ENCODE data around the gene CDC42BPA. TPM values are rescaled to one million over a fixed set of nuclear protein-coding genes. Genes with fewer than 3 reads are reported as not detected.
A peak's percentile ranks its signal among the peaks of the same experiment; 100 is the strongest.

The CDC42BPA gene
- total RNA-seq, 2 donors from 2014 or later, result 1.2 to 2.5 TPM

DNA sequence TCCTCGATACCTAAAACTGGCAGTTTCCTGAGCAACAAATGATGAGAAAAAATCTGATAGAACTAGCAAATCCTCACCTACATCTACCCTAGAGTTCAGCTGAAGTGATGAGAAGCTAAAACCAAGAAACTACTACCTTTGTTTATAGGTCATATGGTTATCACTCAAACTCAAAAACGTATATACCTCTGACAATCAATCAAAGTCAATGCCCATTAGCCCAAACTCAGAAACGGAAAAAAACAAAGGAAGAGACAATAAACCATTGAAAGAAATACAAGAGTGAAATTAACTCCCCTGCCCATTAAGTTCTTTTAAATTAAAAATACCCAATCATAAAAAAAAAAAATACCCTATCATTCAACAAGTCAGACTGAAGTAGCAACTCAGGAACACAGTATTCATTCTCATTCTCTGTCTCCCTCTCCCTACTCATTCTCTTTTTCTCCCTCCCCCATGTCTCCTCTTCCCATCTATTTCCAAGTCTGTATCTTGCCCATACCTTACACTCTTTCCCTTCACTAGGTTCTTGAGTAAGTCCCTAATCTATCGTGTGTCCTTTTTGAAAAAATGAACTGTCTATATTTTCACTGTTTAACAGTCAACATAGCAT is 6.8 kb downstream of the CDC42BPA start:
- Mint-ChIP-seq H3K36me3 (ENCODE audit: low read depth) (peaks cover 5% of the 10 kb centered on the region), H3K27ac (no peak overlapping the region), H3K4me3 (no peak overlapping the region), H3K4me1 (no peaks in the 10 kb centered on the region), H3K27me3 (peaks cover 51% of the 10 kb centered on the region)
- no peak for ATAC-seq
- no peak for DNase-seq
- no peaks in the 10 kb centered on the region for H3K9me3 ChIP-seq (ENCODE audit: control insufficient read depth, low read length, poor library complexity, severe bottlenecking)

DNA sequence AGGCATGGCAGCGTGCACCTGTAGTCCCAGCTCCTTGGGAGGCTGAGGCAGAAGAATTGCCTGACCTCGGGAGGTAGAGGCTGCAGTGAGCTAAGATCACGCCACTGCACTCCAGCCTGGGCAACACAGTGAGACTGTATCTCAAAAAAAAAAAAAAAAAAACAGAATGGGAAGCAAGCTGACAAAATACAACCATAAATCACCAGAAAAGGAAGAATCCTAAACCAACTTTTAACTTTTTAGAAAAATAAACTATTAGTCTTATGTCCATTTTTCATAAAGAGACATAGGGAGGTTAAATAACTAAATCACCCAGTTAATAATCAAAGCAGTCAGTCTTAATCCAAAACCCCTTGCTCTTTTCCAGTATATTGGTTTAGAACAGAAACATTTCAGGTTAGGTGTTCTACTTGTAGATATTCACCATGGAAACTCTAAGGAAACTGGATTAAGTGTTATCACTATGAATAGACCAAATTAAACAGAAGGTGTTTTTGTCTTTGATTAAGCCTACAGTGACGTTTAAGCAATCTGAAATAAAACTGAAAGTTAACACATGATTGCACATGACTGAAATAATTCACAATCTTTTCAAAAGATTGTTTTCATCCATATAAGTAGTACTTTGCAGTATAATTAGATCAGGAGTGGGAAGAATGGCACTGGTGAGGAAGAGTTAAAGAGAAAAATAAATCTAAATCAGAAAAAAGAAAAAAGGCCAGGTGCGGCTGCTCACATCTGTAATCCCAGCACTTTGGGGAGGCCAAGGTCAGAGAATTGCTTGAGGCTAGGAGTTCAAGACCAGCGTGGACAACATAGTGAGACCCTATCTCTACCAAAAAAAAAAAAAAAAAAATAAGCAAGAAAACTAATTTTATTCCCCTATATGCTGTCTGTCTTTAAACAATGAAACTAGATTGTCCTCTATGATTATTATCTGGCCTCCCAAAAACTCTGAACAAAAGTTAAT is 9.6 kb downstream of the CDC42BPA start:
- H3K36me3 Mint-ChIP-seq (ENCODE audit: low read depth), result peaks cover 3% of the 10 kb centered on the region
- ATAC-seq, result no peak

DNA sequence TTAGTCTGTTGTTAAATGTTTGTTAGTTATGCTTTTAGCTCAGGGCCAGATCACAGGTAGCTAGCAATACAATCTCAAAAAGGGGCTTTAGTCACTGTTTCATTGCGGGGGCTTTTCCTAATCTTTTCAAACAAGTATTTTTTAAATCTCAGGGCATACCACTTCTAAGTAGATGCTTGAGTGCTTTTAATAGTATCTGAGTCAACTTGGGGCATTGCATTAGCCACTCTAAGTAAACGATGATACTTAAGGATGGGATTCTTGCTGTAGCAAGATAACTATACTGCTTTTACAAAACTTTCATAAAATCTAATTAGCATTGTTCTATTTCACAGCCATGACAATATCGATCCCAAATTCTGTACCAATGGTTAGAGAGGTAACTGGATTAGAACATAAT is 11.6 kb downstream of the CDC42BPA start:
- Mint-ChIP-seq H3K27ac (no peak overlapping the region), H3K36me3 (ENCODE audit: low read depth) (peaks cover 2% of the 10 kb centered on the region), H3K4me3 (no peak overlapping the region), H3K27me3 (peaks cover 51% of the 10 kb centered on the region), H3K4me1 (peaks cover 2% of the 10 kb centered on the region)
- H3K9me3 ChIP-seq (ENCODE audit: control insufficient read depth, low read length, poor library complexity, severe bottlenecking), result no peaks in the 10 kb centered on the region
- DNase-seq (no peak), ATAC-seq (no peak)

More for the DNA sequence above, 9.6 kb downstream of the CDC42BPA start:
- Mint-ChIP-seq H3K27me3 (peaks cover 42% of the 10 kb centered on the region), H3K27ac (no peak overlapping the region), H3K4me3 (no peak overlapping the region), H3K4me1 (peaks cover 2% of the 10 kb centered on the region)
- DNase-seq, result no peak
- no peaks in the 10 kb centered on the region for H3K9me3 ChIP-seq (ENCODE audit: control insufficient read depth, low read length, poor library complexity, severe bottlenecking)

DNA sequence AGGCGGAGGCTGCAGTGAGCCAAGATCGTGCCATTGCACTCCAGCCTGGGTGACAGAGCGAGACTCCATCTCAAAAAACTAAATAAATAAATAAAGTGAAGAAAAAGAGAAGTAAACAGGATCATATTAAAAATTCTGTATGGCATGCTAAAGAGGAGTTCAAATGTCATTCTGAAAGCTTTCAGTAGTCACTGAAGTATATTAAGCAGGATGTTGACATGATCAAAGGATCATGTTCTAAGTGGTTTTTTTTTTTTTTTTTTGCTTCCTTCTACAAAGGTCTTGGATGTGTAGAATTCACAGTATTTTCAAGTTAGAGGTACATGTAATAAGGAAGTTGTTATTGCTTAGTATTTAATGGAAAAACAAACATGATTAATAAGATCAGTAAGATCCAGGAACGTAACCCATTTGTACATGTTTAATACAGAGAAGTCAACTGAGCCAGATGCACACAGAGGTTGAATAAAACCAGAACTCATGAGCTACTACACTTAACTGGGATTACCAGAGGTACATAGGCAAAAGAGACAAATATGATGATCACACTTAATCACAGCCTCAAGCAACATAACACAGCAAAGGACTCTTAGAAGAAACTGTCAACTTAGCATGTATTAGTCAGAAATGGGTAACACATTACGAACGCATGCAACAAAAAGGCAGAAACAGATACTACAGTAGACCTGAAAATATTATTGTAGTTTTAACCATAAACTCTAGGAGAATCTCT is 12.2 kb downstream of the CDC42BPA start:
- Mint-ChIP-seq H3K4me3 (no peak overlapping the region), H3K36me3 (ENCODE audit: low read depth) (no peaks in the 10 kb centered on the region), H3K27me3 (peaks cover 51% of the 10 kb centered on the region), H3K27ac (peak overlapping the region; percentile 19), H3K4me1 (peaks cover 2% of the 10 kb centered on the region)
- DNase-seq (no peak), ATAC-seq (no peak)
- H3K9me3 ChIP-seq (ENCODE audit: control insufficient read depth, low read length, poor library complexity, severe bottlenecking), result no peaks in the 10 kb centered on the region

DNA sequence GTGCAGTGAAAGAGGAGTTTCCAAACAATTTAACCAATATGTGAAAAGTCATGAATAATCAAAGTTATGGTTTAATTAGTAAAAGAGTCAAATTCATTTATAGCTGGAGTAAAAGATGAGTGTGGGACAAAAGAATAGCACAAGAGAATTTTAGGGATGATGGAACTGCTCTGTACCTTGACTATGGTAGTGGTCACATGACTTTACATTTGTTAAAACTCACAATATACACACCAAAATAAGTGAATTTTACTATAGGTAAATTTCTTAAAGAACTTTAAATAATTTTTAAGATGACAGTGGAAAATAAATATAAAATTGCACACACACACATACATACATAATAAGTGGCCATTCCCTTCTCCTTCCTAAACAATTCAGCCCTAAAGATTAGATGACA is 13.6 kb downstream of the CDC42BPA start:
- Mint-ChIP-seq H3K27me3 (peaks cover 46% of the 10 kb centered on the region), H3K36me3 (ENCODE audit: low read depth) (no peaks in the 10 kb centered on the region), H3K4me3 (no peak overlapping the region), H3K4me1 (peaks cover 2% of the 10 kb centered on the region), H3K27ac (no peak overlapping the region)
- H3K9me3 ChIP-seq (ENCODE audit: control insufficient read depth, low read length, poor library complexity, severe bottlenecking), result no peaks in the 10 kb centered on the region
- ATAC-seq (no peak), DNase-seq (no peak)

DNA sequence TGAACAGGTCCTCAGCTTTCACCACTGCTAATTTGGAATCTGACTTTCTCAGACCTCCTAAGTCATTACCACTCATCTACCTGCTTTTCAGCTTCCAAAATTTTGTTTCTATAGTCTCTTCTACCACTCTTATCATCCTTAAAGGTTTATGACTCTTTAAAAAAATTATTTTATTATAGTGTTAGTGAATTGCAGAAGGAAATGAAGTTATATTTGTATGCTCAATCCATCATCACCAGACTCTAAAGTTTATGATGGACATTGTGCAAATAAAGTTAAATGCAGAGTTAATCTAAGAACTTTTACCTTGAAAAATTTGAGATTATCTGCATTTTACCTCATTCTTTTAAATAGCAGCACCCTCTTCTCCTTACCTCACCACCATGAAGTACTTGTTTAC is 14.6 kb downstream of the CDC42BPA start:
- Mint-ChIP-seq H3K27ac (no peak overlapping the region), H3K36me3 (ENCODE audit: low read depth) (no peaks in the 10 kb centered on the region), H3K27me3 (peaks cover 41% of the 10 kb centered on the region), H3K4me3 (no peak overlapping the region), H3K4me1 (peaks cover 2% of the 10 kb centered on the region)
- no peaks in the 10 kb centered on the region for H3K9me3 ChIP-seq (ENCODE audit: control insufficient read depth, low read length, poor library complexity, severe bottlenecking)
- ATAC-seq (no peak), DNase-seq (no peak)

DNA sequence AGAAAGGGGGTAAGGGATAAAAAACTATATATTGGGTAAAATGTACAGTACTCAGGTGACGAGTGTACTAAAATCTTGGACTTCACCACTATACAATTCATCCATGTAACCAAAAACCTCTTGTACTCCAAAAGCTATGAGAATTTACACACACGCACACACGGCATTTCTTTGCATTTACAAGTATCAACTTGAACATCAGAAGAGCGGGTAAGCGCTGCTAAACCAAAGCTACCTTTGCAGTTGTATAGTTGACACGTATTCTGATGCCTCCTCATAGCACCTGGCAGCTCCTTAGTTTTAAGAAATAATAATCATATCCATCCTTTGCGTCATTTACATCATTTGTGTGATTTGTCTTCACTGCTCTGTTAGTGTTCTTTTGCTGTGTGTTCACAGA is 17.6 kb downstream of the CDC42BPA start:
- Mint-ChIP-seq H3K27me3 (peaks cover 32% of the 10 kb centered on the region), H3K27ac (no peak overlapping the region), H3K4me3 (no peak overlapping the region), H3K36me3 (ENCODE audit: low read depth) (no peaks in the 10 kb centered on the region), H3K4me1 (no peaks in the 10 kb centered on the region)
- H3K9me3 ChIP-seq (ENCODE audit: control insufficient read depth, low read length, poor library complexity, severe bottlenecking), result no peaks in the 10 kb centered on the region
- DNase-seq (no peak), ATAC-seq (no peak)

DNA sequence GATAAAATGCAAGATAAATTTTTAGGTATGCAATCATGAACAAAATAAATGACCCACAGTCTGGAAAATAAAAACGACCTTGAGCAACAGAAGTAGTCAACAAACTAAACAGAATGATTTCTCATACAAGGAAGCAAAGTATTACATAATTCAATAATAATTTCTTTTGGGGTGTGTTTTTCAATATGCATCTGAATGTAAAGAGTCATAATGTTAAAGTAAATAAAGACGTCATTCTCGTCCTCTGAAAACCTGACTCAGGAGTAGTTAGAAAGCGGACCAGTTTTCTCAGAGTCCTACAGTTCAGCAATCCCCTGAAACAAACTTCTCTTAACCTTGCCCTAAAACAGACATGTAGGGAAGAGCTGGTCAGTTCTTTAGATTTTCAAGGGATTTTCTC is 18.6 kb downstream of the CDC42BPA start:
- ATAC-seq, result no peak
- no peak for DNase-seq
- H3K27ac Mint-ChIP-seq, result no peak overlapping the region
- H3K4me3 Mint-ChIP-seq, result no peak overlapping the region
- peaks cover 36% of the 10 kb centered on the region for H3K27me3 Mint-ChIP-seq
- no peaks in the 10 kb centered on the region for H3K9me3 ChIP-seq (ENCODE audit: control insufficient read depth, low read length, poor library complexity, severe bottlenecking)
- no peaks in the 10 kb centered on the region for H3K36me3 Mint-ChIP-seq (ENCODE audit: low read depth)
- H3K4me1 Mint-ChIP-seq, result no peaks in the 10 kb centered on the region

DNA sequence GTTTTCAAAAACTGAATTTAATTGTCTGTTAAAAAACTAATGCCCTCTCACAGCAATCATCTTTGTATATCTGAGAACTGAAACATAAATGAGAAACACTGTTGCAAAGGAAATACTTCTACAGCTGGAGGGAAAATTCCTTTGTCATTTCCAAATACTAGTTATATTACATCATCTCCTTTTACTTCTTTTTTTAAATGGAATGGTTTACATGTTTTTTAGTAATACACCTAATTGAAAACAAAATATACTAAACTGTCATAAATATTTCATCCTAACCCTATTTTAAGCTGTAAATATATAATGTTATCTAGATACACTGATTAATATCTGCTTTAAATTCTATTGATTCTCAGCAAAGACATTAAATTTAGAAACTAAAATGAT is 19.1 kb downstream of the CDC42BPA start:
- Mint-ChIP-seq H3K27me3 (peaks cover 36% of the 10 kb centered on the region), H3K27ac (no peak overlapping the region), H3K4me3 (no peak overlapping the region), H3K36me3 (ENCODE audit: low read depth) (no peaks in the 10 kb centered on the region), H3K4me1 (no peaks in the 10 kb centered on the region)
- H3K9me3 ChIP-seq (ENCODE audit: control insufficient read depth, low read length, poor library complexity, severe bottlenecking), result no peaks in the 10 kb centered on the region
- DNase-seq, result no peak
- ATAC-seq, result no peak

DNA sequence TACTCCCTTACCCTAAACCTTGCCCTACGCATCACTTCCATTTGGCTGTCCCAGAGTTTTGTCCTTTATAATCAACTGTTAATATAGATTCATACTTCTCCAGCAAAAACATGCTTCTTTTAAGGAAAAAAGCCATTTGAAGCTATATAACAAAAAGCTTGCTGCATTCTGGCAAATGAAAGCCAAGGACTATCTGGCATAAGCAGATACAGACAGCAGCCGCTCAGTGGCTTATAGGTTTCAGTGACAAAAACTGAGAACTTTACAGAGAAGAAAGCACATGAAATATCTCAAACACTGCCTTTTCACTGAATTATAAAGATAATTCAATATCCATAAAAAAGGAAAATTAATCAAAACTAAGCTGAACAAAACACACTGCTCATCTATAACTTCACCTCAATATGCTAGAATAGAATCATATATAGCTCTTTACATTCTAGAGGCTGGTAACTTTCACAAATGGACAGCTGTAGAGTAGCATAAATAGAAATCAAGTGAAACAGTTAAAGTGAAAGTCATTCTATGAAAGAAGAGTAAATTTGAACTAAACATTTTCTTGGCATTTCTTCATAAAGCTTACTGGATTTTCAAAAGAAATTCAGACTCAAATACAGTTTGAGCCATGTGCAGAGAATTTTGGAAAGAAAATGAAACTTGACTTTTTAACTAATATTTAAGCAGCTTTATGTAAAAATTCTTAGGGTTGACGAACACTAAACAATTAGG is 19.6 kb downstream of the CDC42BPA start:
- Mint-ChIP-seq H3K4me1 (no peaks in the 10 kb centered on the region), H3K27ac (no peak overlapping the region), H3K27me3 (peaks cover 36% of the 10 kb centered on the region), H3K36me3 (ENCODE audit: low read depth) (no peaks in the 10 kb centered on the region), H3K4me3 (no peak overlapping the region)
- DNase-seq (no peak), ATAC-seq (no peak)
- H3K9me3 ChIP-seq (ENCODE audit: control insufficient read depth, low read length, poor library complexity, severe bottlenecking), result no peaks in the 10 kb centered on the region

DNA sequence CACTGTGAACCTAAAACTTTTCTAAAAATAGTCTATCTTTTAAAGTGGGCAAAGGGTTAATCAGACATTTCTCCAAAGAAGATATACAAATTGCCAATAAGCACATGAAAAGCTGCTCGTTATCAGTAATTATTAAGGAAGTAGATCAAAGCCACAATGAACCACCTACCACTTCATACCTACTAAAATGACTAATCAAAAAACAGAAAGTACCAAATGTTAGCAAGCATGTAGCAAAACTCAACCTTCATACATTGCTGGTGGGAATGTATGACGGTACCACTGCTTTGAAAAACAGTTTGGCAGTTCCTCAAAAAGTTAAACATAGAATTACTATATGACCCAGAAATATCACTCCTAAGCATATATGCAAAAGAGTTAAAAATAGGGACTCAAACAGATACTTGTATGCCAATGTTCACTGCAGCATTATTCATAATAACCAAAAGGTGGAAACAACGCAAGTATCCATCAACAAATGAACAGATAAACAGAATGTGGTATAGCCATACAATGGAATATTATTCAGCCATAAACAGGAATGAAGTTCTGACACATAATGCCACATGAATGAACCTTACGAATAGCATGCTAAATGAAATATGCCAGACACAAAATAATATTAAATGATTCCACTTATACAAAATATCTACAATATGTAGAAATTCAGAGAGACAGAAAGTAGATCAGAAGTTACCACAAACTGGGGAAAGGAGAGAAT is 21.1 kb downstream of the CDC42BPA start:
- no peaks in the 10 kb centered on the region for H3K9me3 ChIP-seq (ENCODE audit: control insufficient read depth, low read length, poor library complexity, severe bottlenecking)
- H3K27ac Mint-ChIP-seq, result no peak overlapping the region
- H3K36me3 Mint-ChIP-seq (ENCODE audit: low read depth), result peaks cover 3% of the 10 kb centered on the region
- H3K27me3 Mint-ChIP-seq, result peaks cover 28% of the 10 kb centered on the region
- DNase-seq, result no peak
- H3K4me1 Mint-ChIP-seq, result no peaks in the 10 kb centered on the region
- ATAC-seq, result no peak
- H3K4me3 Mint-ChIP-seq, result no peak overlapping the region

DNA sequence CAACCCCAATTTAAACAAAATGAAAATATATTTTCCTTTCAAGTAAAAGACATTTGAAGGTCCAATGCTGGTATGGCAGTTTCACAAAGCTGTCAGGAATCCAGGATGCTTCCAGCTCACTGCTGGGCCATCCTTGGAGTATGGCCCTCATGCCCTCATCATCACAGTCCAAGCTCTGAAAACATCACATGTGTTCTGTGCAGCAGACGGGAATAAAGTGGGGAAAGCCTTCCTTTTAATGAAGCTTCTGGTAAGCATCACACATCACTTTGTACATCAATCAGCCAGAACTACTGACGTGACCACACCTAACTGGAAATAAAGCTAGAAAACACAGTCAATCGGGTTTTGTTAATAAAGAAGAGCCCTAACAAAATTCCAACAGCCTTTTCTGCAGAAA is 22.7 kb downstream of the CDC42BPA start:
- ATAC-seq (no peak), DNase-seq (no peak)
- Mint-ChIP-seq H3K4me1 (no peaks in the 10 kb centered on the region), H3K27ac (no peak overlapping the region), H3K36me3 (ENCODE audit: low read depth) (peaks cover 3% of the 10 kb centered on the region), H3K4me3 (no peak overlapping the region), H3K27me3 (peaks cover 12% of the 10 kb centered on the region)
- H3K9me3 ChIP-seq (ENCODE audit: control insufficient read depth, low read length, poor library complexity, severe bottlenecking), result no peaks in the 10 kb centered on the region

All from T-helper 17 cell (primary cell).